Measurements from ENCODE around the gene BMP8A.
"Not testable (repeated sequence)": the region's sequence is repeated elsewhere in the genome, so short reads cannot be mapped to it uniquely, and the experiment has no call there.

The BMP8A gene

GRCh38 chr1:39508857-39509305, 17.4 kb downstream of the BMP8A start:
- DNase-seq (ENCODE audit: low spot score), result no peak
- in situ Hi-C loops (cut with MboI; ENCODE audit: low pct_unique_long_range_greater_than_20kb, low sequenced_read_pairs, unreplicated experiment), result no loop called here
- no peak for TF ChIP-seq CTCF (IDR thresholded peaks at IDR 0.05; ENCODE audit: extremely low read depth, insufficient read depth, missing control alignments)

GRCh38 chr1:39509360-39510009, 18.0 kb downstream of the BMP8A start:
- peak; percentile 55 for DNase-seq (ENCODE audit: low spot score)
- no peak for TF ChIP-seq CTCF (IDR thresholded peaks at IDR 0.05; ENCODE audit: extremely low read depth, insufficient read depth, missing control alignments)
- in situ Hi-C loops (cut with MboI; ENCODE audit: low pct_unique_long_range_greater_than_20kb, low sequenced_read_pairs, unreplicated experiment), result no loop called here

- in situ Hi-C loops (cut with MboI; ENCODE audit: low pct_unique_long_range_greater_than_20kb, low sequenced_read_pairs, unreplicated experiment); DNase-seq (ENCODE audit: low spot score): not testable (repeated sequence)
Observed at GRCh38 chr1:39510570-39511186, 19.2 kb downstream of the BMP8A start.

GRCh38 chr1:39511477-39511876, 20.0 kb downstream of the BMP8A start:
- in situ Hi-C loops (cut with MboI; ENCODE audit: low pct_unique_long_range_greater_than_20kb, low sequenced_read_pairs, unreplicated experiment); DNase-seq (ENCODE audit: low spot score): not testable (repeated sequence)

GRCh38 chr1:39512234-39512847, 20.9 kb downstream of the BMP8A start:
- in situ Hi-C loops (cut with MboI; ENCODE audit: low pct_unique_long_range_greater_than_20kb, low sequenced_read_pairs, unreplicated experiment), result not testable (repeated sequence)

GRCh38 chr1:39514710-39515124, 23.3 kb downstream of the BMP8A start:
- in situ Hi-C loops (cut with MboI; ENCODE audit: low pct_unique_long_range_greater_than_20kb, low sequenced_read_pairs, unreplicated experiment); DNase-seq (ENCODE audit: low spot score): not testable (repeated sequence)

More at GRCh38 chr1:39512234-39512847, 20.9 kb downstream of the BMP8A start:
- not testable (repeated sequence) for DNase-seq (ENCODE audit: low spot score)

GRCh38 chr1:39515131-39516086, 24.0 kb downstream of the BMP8A start:
- in situ Hi-C loops (cut with MboI; ENCODE audit: low pct_unique_long_range_greater_than_20kb, low sequenced_read_pairs, unreplicated experiment); DNase-seq (ENCODE audit: low spot score): not testable (repeated sequence)

GRCh38 chr1:39516841-39517240, 25.4 kb downstream of the BMP8A start:
- DNase-seq (ENCODE audit: low spot score); in situ Hi-C loops (cut with MboI; ENCODE audit: low pct_unique_long_range_greater_than_20kb, low sequenced_read_pairs, unreplicated experiment): not testable (repeated sequence)

- DNase-seq (ENCODE audit: low spot score); in situ Hi-C loops (cut with MboI; ENCODE audit: low pct_unique_long_range_greater_than_20kb, low sequenced_read_pairs, unreplicated experiment): not testable (repeated sequence)
Observed at GRCh38 chr1:39517936-39518335, 26.5 kb downstream of the BMP8A start.

GRCh38 chr1:39519376-39519775, 27.9 kb downstream of the BMP8A start:
- DNase-seq (ENCODE audit: low spot score); in situ Hi-C loops (cut with MboI; ENCODE audit: low pct_unique_long_range_greater_than_20kb, low sequenced_read_pairs, unreplicated experiment): not testable (repeated sequence)

GRCh38 chr1:39522221-39522620, 30.8 kb downstream of the BMP8A start:
- DNase-seq (ENCODE audit: low spot score); in situ Hi-C loops (cut with MboI; ENCODE audit: low pct_unique_long_range_greater_than_20kb, low sequenced_read_pairs, unreplicated experiment): not testable (repeated sequence)

All from GM13977 (cell line).